HG02623 (cell line): Measurements from ENCODE around the gene AANAT.

Experiments
- ATAC-seq: cut with Tn5 transposase; IDR thresholded peaks from one replicate; pipeline ENCODE4 v1.9.1; 2021; ENCODE audit warnings: moderate library complexity; ENCODE audit not compliant: unreplicated experiment

Gene AANAT

GRCh38 chr17:76467809-76468633 is 618 bp downstream of the AANAT start:
- no peak for ATAC-seq

- no peak for ATAC-seq
These were observed 1.2 kb downstream of the AANAT start for GRCh38 chr17:76468634-76469010.

- no peak for ATAC-seq
These were observed 1.9 kb downstream of the AANAT start for GRCh38 chr17:76469076-76469990.

- ATAC-seq = no peak
These were observed 2.8 kb downstream of the AANAT start for GRCh38 chr17:76469991-76470739.

GRCh38 chr17:76471498-76472257 is 4.3 kb downstream of the AANAT start:
- ATAC-seq = no peak

- no peak for ATAC-seq
These were observed 4.8 kb downstream of the AANAT start for GRCh38 chr17:76472258-76472645.

- ATAC-seq = no peak
These were observed 5.3 kb downstream of the AANAT start for GRCh38 chr17:76472726-76473125.

GRCh38 chr17:76473541-76473985 is 6.2 kb downstream of the AANAT start:
- no peak for ATAC-seq

GRCh38 chr17:76474238-76474637 is 6.8 kb downstream of the AANAT start:
- ATAC-seq = no peak

- no peak for ATAC-seq
These were observed 7.5 kb downstream of the AANAT start for GRCh38 chr17:76474894-76475293.

GRCh38 chr17:76475302-76475701 is 7.9 kb downstream of the AANAT start:
- no peak for ATAC-seq

GRCh38 chr17:76476736-76477135 is 9.3 kb downstream of the AANAT start:
- ATAC-seq = no peak

- ATAC-seq = no peak
These were observed 10.2 kb downstream of the AANAT start for GRCh38 chr17:76477576-76477975.

GRCh38 chr17:76478097-76478496 is 10.7 kb downstream of the AANAT start:
- no peak for ATAC-seq

GRCh38 chr17:76478730-76479514 is 11.5 kb downstream of the AANAT start:
- ATAC-seq = no peak

GRCh38 chr17:76479515-76480060 is 12.2 kb downstream of the AANAT start:
- ATAC-seq = no peak

- ATAC-seq = no peak
These were observed 13.2 kb downstream of the AANAT start for GRCh38 chr17:76480632-76481031.

- ATAC-seq = peak; percentile 52
These were observed 13.8 kb downstream of the AANAT start for GRCh38 chr17:76481071-76481655.

GRCh38 chr17:76484228-76484725 is 16.9 kb downstream of the AANAT start:
- no peak for ATAC-seq
